Measurements from ENCODE around the gene TOLLIP. TPM values are rescaled to one million over a fixed set of nuclear protein-coding genes. Genes with fewer than 3 reads are reported as not detected.

TOLLIP gene
- total RNA-seq, 1 experiment from 2014 or later: 29.5 TPM

- TF ChIP-seq, protein P1, sequence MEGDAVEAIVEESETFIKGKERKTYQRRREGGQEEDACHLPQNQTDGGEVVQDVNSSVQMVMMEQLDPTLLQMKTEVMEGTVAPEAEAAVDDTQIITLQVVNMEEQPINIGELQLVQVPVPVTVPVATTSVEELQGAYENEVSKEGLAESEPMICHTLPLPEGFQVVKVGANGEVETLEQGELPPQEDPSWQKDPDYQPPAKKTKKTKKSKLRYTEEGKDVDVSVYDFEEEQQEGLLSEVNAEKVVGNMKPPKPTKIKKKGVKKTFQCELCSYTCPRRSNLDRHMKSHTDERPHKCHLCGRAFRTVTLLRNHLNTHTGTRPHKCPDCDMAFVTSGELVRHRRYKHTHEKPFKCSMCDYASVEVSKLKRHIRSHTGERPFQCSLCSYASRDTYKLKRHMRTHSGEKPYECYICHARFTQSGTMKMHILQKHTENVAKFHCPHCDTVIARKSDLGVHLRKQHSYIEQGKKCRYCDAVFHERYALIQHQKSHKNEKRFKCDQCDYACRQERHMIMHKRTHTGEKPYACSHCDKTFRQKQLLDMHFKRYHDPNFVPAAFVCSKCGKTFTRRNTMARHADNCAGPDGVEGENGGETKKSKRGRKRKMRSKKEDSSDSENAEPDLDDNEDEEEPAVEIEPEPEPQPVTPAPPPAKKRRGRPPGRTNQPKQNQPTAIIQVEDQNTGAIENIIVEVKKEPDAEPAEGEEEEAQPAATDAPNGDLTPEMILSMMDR (conservative IDR thresholded peaks at IDR 0.05): no peak
- no peak for TF ChIP-seq EZH2 (IDR thresholded peaks at IDR 0.05; ENCODE audit: low read depth)
- intact Hi-C loops (cut with micrococcal nuclease; ENCODE audit: unreplicated experiment): no loop called here
- no peak overlapping the region for H2AFZ ChIP-seq
- H3K4me3 ChIP-seq: no peak overlapping the region
- H3F3A ChIP-seq (ENCODE audit: insufficient read depth, low read depth): no peaks in the 10 kb centered on the region
- H3K9me3 ChIP-seq (ENCODE audit: insufficient read depth, low read depth): no peaks in the 10 kb centered on the region
- BruUV-seq (replicated peaks): no TSS peak
- H3K4me1 ChIP-seq (replicated peaks; ENCODE audit: insufficient read depth): no peaks in the 10 kb centered on the region
- DNase-seq: no peak
- H3K79me2 ChIP-seq (ENCODE audit: low read depth): no peaks in the 10 kb centered on the region
- H3K27me3 ChIP-seq (ENCODE audit: insufficient read depth, low read depth): no peaks in the 10 kb centered on the region
- CTCF ChIA-PET: no interaction called here
- H3K36me3 ChIP-seq (ENCODE audit: low read depth): no peaks in the 10 kb centered on the region
- no peak overlapping the region for H3K4me2 ChIP-seq
- H3K9me2 ChIP-seq (ENCODE audit: insufficient read depth): no peaks in the 10 kb centered on the region
- POLR2A ChIA-PET (ENCODE audit: unreplicated experiment): no interaction called here
- H4K20me1 ChIP-seq (ENCODE audit: insufficient read depth): peaks cover 4% of the 10 kb centered on the region; the same call in 1 of the 2 replicates
- H3K27ac ChIP-seq: no peak overlapping the region
These were observed 33.2 kb downstream of the TOLLIP start for GRCh38 chr11:1276041-1276790.

DNA sequence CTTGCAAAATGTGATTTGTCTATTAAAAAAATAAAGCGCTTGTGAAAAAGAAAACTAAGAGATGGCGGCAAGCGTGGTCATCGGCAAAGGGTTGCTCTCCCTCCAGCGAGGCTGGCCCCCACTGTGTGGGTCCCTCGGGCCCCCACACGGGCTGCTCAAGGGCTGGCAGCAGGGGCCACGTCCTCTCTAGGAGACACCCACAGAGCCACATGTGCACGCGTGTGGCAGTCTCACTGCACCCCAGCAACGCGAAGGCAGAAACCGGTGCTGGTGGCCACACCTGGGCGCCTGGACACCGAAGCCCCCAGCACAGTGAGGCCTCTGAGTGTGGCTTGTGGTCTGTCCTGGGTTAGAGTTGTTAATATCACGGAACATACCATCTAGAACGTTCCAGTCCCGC, 34.4 kb downstream of the TOLLIP start:
- Histone ChIP-seq H3K4me2 (no peak overlapping the region), H3K27me3 (ENCODE audit: insufficient read depth, low read depth) (no peaks in the 10 kb centered on the region), H3K4me3 (no peak overlapping the region), H4K20me1 (ENCODE audit: insufficient read depth) (peaks cover 4% of the 10 kb centered on the region; the same call in 1 of the 2 replicates), H3K9me2 (ENCODE audit: insufficient read depth) (no peaks in the 10 kb centered on the region), H3K79me2 (ENCODE audit: low read depth) (no peaks in the 10 kb centered on the region), H3K36me3 (ENCODE audit: low read depth) (no peaks in the 10 kb centered on the region), H3F3A (ENCODE audit: insufficient read depth, low read depth) (no peaks in the 10 kb centered on the region), H3K27ac (no peak overlapping the region), H2AFZ (no peak overlapping the region), H3K9me3 (ENCODE audit: insufficient read depth, low read depth) (no peaks in the 10 kb centered on the region), H3K4me1 (replicated peaks; ENCODE audit: insufficient read depth) (no peaks in the 10 kb centered on the region)
- TF ChIP-seq EZH2 (IDR thresholded peaks at IDR 0.05; ENCODE audit: low read depth): no peak
- TF ChIP-seq, protein P1 (conservative IDR thresholded peaks at IDR 0.05): no peak
- ChIA-PET POLR2A (ENCODE audit: unreplicated experiment) (no interaction called here), CTCF (no interaction called here)
- no peak for DNase-seq
- no TSS peak for BruUV-seq (replicated peaks)
- intact Hi-C loops (cut with micrococcal nuclease; ENCODE audit: unreplicated experiment): no loop called here

GRCh38 chr11:1274501-1274900, 34.9 kb downstream of the TOLLIP start:
- Histone ChIP-seq H3K79me2 (ENCODE audit: low read depth) (no peaks in the 10 kb centered on the region), H4K20me1 (ENCODE audit: insufficient read depth) (peaks cover 4% of the 10 kb centered on the region; the same call in 1 of the 2 replicates), H2AFZ (no peak overlapping the region), H3K4me3 (no peak overlapping the region), H3K27me3 (ENCODE audit: insufficient read depth, low read depth) (no peaks in the 10 kb centered on the region), H3K27ac (no peak overlapping the region), H3K4me1 (replicated peaks; ENCODE audit: insufficient read depth) (no peaks in the 10 kb centered on the region), H3K36me3 (ENCODE audit: low read depth) (no peaks in the 10 kb centered on the region), H3F3A (ENCODE audit: insufficient read depth, low read depth) (no peaks in the 10 kb centered on the region), H3K9me3 (ENCODE audit: insufficient read depth, low read depth) (no peaks in the 10 kb centered on the region), H3K9me2 (ENCODE audit: insufficient read depth) (no peaks in the 10 kb centered on the region), H3K4me2 (no peak overlapping the region)
- CTCF ChIA-PET: no interaction called here
- intact Hi-C loops (cut with micrococcal nuclease; ENCODE audit: unreplicated experiment): no loop called here
- DNase-seq: no peak
- BruUV-seq (replicated peaks): no TSS peak
- TF ChIP-seq EZH2 (IDR thresholded peaks at IDR 0.05; ENCODE audit: low read depth): no peak
- TF ChIP-seq, protein P1 (conservative IDR thresholded peaks at IDR 0.05): no peak
- POLR2A ChIA-PET (ENCODE audit: unreplicated experiment): no interaction called here
